Neutrophil (primary cell): ENCODE results near the gene COX18.

Experiments
- H3K27ac ChIP-seq: fragments of 200-600 bp; sonication (generic); 2 replicates; pipeline ENCODE4 v1.5.1; 2016; ENCODE audit warnings: mild to moderate bottlenecking, moderate library complexity
- H3K27me3 ChIP-seq: fragments of 200-600 bp; sonication (generic); 2 replicates; pipeline ENCODE4 v1.6.0; 2016; ENCODE audit warnings: mild to moderate bottlenecking
- H3K36me3 ChIP-seq: fragments of 200-600 bp; sonication (generic); 2 replicates; pipeline ENCODE4 v1.5.1; 2017
- H3K4me1 ChIP-seq, 2 experiments: fragments of 200-600 bp in 1 of 2; sonication (generic) in 1 of 2; 1 replicate in 1 of 2; 2 replicates in 1 of 2; pipeline versions ENCODE4 v1.5.1 to v1.6.1; 2013 to 2016; ENCODE audit warnings: low read depth in 1 of 2, low read length in 1 of 2, mild to moderate bottlenecking in 1 of 2, moderate library complexity in 1 of 2; ENCODE audit not compliant: control insufficient read depth in 1 of 2, insufficient read depth in 1 of 2
- H3K4me3 ChIP-seq, 2 experiments: fragments of 200-600 bp in 1 of 2; sonication (generic) in 1 of 2; 1 replicate in 1 of 2; 2 replicates in 1 of 2; pipeline ENCODE4 v1.5.1; 2013 to 2016; ENCODE audit warnings: low read depth in 1 of 2, low read length in 1 of 2, mild to moderate bottlenecking in 1 of 2, moderate library complexity in 1 of 2
- H3K9me3 ChIP-seq: fragments of 200-600 bp; sonication (generic); 2 replicates; pipeline ENCODE4 v1.5.1; 2016
- TF ChIP-seq, protein P1 (sequence below): fragments of 200-600 bp; sonication (generic); IDR thresholded peaks from 2 replicates; pipeline ENCODE4 v1.5.1; 2016; ENCODE audit warnings: antibody characterized with exemption

COX18 gene

DNA sequence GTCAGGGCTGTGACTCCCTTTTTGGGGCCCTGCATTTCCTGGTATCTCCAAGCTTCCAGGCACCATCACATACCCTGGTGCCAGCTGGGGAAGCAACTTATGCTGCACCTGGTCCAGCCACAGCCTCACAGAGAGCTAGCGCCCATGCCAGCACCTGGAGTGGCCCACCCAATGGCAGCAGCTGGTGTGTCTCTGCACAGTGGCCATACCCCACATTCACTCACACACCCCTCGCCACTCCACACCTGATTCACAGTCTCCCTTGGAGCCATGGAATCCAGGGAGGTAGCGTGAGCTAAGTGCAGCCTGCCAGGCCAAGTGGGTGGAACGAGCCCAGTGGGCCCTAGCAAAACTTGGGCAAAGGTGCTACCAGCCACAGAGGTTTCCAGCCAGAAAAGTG, 56.8 kb downstream of the COX18 start:
- H3K27ac ChIP-seq: no peak overlapping the region
- no peaks in the 10 kb centered on the region for H3K36me3 ChIP-seq
- no peaks in the 10 kb centered on the region for H3K9me3 ChIP-seq
- TF ChIP-seq, protein P1, sequence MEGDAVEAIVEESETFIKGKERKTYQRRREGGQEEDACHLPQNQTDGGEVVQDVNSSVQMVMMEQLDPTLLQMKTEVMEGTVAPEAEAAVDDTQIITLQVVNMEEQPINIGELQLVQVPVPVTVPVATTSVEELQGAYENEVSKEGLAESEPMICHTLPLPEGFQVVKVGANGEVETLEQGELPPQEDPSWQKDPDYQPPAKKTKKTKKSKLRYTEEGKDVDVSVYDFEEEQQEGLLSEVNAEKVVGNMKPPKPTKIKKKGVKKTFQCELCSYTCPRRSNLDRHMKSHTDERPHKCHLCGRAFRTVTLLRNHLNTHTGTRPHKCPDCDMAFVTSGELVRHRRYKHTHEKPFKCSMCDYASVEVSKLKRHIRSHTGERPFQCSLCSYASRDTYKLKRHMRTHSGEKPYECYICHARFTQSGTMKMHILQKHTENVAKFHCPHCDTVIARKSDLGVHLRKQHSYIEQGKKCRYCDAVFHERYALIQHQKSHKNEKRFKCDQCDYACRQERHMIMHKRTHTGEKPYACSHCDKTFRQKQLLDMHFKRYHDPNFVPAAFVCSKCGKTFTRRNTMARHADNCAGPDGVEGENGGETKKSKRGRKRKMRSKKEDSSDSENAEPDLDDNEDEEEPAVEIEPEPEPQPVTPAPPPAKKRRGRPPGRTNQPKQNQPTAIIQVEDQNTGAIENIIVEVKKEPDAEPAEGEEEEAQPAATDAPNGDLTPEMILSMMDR: no peak
- H3K4me1 ChIP-seq: no peaks in the 10 kb centered on the region
- no peaks in the 10 kb centered on the region for H3K27me3 ChIP-seq
- no peak overlapping the region for H3K4me3 ChIP-seq

DNA sequence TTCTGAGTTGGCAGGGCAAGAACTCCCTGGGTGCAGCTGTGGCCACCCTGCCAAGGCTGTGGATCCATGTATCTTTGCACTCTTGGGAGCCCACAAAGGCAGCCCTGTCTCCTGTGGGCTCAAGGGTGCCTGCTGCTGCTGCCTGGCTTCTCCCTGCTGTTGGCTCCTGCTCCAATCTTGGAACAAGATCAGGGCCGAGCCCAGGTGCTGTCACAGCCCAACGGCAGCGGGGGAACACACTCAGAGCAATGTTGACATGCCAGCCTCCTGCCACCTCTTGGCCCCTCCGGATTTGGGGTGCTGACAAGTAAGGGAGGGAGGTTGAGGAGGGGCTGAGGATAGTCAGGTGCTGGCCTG, 57.9 kb downstream of the COX18 start:
- TF ChIP-seq, protein P1: no peak
- H3K4me1 ChIP-seq: no peaks in the 10 kb centered on the region
- H3K4me3 ChIP-seq: no peak overlapping the region
- H3K27ac ChIP-seq: no peak overlapping the region
- no peaks in the 10 kb centered on the region for H3K27me3 ChIP-seq
- H3K36me3 ChIP-seq: no peaks in the 10 kb centered on the region
- H3K9me3 ChIP-seq: no peaks in the 10 kb centered on the region

DNA sequence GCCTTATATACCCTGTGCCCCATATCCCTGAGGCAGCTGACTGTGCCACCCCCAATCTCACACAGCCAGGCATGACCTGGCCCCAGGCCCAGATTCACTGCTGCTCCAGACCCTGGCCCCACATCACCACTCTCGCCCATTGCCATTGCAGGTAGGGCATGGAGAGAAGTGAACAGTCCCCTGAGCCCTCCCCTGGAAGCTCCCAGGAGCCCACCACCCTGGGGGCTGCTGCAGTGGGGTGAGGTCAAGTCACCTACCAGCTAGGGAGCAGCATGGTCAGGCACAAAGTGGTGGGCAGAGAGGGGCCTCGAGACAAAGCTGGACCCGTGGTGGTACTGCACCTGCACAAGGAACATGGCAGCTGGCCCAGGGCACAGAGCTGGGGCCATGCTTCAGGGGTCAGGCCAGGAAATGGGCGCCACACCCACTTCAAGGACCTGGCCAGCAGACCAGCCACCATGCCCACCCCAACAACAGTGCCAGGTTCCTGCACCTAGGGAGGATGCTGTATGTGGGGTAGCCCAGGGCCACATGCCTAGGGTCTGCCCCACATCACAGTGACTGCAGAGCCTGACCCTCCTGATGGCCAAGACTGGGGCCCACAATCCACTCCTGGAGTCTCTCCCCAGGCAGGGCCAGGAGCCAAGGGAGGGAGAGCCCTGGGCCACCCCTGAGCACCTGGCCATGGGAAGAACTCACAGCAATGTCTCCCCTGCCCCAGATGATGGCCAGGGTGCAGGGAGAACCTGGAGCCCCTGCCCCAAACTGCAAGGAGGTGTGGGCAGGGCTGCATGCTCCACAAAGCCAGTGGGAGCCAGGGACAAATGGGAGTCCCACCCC, 58.5 kb downstream of the COX18 start:
- no peak overlapping the region for H3K4me3 ChIP-seq
- no peaks in the 10 kb centered on the region for H3K36me3 ChIP-seq
- no peaks in the 10 kb centered on the region for H3K4me1 ChIP-seq
- no peaks in the 10 kb centered on the region for H3K9me3 ChIP-seq
- H3K27ac ChIP-seq: no peak overlapping the region
- no peaks in the 10 kb centered on the region for H3K27me3 ChIP-seq
- TF ChIP-seq, protein P1: no peak

DNA sequence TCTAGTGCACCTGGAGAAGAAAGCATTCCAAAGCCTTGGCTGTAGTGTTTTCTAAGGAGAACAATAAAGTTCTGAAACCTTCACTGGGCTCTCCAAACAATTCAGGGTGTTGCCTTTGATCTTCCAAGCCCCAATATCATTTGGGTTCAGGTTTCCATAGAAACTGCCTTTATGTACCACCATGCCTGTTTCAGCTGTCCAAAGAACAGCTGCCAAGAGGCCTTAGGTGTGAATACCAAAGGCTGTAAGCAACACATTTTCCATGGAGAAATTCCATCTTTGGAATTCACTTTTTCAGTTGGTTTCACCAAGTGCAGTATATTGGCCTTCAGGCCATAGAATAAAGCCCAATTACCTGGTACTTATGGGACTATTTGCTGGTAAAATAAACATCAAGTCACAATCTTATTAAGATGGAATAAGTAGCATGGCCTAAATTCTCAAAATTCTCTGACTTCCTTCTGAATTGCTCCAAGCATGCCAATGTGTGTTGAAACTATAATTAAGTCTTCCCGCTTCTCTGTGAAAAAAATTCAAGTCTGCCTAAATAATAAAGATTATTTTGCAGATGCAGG, 61.9 kb downstream of the COX18 start:
- Histone ChIP-seq H3K9me3 (no peaks in the 10 kb centered on the region), H3K4me3 (no peak overlapping the region), H3K36me3 (no peaks in the 10 kb centered on the region), H3K27me3 (peaks cover 3% of the 10 kb centered on the region), H3K4me1 (no peaks in the 10 kb centered on the region), H3K27ac (no peak overlapping the region)
- TF ChIP-seq, protein P1: no peak

DNA sequence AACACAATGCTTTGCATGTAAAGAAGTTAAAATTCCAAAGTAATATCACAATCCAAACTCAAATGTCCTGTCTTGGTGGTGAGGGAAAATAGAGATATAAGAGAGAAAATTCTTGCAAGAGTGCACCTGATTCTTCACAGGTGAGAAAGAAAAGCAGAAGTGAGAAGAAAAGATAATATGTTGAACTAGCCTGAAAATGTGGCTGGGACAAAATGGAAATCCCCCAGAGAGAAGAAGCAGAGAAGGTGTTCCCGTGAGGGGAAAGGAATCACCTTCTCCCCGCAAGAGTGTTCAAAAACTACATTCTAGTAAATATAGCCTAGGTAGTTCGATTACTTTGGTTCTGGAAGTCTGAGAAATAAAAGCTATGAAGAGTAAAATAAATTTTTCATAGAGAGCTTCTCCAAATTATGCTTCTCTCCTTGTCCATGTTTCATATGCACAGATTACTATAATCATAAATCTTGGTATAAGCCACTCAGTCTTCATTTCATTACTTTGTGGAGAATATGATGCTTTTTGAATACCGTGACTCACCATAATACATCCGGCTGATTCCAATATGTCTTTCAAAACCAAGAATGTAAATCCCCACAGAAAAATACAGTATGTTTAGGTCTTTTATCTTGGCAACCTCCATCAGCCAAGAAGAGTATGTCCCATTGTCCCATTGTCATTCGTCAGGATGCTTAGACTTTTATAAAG, 63.1 kb downstream of the COX18 start:
- Histone ChIP-seq H3K27ac (no peak overlapping the region), H3K4me1 (no peaks in the 10 kb centered on the region), H3K9me3 (no peaks in the 10 kb centered on the region), H3K4me3 (no peak overlapping the region), H3K27me3 (peaks cover 4% of the 10 kb centered on the region), H3K36me3 (no peaks in the 10 kb centered on the region)
- TF ChIP-seq, protein P1: no peak
